NCI-H128 (cell line): Measurements from ENCODE around the gene UBAC2.

Source experiments
- DNase-seq: peaks from one replicate; lab custom pipeline; 2025; ENCODE audit not compliant: unreplicated experiment; lab: John Stamatoyannopoulos, UW

UBAC2 gene

DNA sequence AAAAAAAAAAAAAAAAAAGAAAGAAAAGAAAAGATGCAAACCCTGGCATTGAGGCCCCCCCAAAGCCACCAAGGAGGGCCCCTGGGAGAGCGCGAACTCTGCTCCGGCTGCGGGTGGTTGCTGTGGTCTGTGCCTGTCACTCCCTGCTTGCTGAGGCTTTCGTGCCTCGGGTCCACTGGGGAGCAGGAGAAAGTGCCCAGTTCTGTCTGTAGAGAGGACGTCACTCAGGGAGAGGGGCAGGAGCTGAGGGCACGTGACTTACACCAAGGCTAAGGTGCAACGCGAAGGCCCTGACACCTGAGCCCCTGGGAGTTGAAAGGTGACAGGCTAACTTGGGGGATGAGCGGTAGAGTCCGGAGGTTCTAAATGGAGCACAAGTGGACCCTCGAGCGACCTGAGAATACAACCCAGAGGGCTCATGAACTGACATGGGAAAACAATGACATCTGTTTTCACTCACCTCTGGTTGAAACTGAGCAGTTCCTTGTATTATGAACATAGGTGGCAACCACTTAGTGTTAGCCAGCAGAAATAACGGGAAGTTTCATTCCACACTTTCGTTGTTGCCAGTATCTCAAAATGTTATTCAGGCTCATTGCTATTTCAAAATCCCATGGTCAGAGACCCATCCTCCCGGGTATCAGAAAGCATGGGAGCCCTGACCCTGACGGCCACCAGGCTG is 231.4 kb downstream of the UBAC2 start:
- DNase-seq: no peak

DNA sequence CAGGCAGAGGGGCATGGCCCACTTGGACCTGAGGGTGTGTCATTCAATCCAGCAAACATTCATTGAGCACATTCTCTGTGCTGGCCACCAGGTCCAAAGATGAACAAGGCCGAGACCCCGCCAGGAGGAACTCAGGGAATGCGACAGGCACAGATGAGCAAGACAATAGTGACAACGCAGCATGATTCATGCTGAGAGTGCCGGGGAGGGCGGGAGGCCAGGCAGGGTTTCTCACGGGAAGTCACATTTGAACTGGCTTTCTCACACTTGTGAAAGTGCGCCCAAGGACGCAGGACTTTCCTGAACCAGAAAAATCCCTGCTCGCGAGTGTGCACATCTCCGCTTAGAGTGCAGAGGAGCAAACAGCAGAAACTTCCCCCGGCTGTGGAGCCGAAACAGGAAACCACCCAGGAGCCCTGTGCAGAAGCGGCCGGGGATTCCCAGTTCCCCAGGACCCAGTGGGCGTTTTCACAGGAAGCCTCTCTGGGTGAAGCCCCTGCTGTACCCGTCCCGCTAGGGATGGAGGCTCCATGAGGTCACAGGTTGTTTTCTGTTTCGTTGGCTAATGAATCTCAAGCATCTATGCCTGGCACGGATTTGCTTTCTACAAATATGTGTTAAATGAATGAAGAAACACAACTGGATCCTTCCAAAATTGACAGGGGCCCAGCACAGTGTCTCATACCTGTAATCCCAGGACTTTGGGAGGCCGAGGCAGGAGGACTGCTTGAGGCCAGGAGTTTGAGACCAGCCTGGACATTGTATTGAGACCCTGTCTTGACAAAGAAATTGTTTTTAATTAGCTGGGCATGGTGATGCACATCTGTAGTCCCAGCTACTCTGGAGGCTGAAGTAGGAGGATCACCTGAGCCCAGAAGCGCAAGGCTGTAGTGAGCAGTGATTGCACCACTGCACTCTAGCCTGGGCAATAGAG is 232.2 kb downstream of the UBAC2 start:
- DNase-seq: no peak

DNA sequence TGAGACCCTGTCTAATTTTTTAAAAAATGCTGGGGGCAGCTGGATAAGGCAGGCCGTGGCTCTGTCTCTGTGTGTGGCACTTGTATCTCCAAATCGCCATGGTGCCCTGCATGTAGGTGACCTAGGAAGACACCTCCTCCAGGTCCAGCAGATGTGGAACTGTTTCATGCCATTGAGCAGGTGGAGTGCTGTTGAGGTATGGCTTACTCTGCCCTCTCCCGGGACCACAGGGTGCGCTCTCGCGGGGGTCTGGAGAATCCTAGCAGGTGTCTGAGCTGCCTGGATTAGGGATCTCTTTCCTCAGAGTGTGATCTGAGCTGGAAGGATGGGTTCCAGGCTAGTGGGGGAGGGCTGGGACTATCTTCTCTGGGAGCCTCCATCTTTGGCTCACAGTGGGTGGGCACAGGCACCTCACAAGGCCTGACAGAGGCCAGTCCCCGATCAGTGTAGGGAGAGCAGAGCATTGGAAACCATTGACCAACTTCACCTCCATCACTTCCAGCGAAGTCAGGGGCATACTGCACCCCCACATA is 233.0 kb downstream of the UBAC2 start:
- no peak for DNase-seq

DNA sequence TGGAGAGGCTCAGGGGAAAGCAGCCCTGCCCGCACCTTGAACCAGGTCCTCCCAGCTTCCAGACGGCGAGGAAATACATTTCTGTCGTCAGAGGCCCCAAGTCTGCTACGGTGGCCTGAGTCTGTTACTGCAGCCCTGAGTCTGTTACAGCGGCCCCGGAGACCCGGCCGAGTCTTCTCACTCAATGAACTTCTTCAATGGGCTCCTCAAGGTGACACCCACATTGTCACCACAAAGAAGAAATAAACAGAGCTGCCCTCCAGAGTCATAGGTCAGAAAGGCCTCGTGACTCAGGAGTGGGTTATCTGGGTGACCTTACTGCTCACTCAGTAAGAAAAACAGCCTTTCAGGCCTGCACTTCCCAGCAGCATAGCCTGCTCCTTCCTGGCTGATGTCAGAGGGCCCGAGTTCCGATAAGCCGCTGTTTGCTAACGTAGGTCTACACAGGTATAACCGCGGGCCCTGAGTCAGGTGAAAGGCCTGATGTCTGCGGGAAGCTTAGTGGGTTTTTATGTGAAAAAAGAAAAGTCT is 233.7 kb downstream of the UBAC2 start:
- DNase-seq: no peak

DNA sequence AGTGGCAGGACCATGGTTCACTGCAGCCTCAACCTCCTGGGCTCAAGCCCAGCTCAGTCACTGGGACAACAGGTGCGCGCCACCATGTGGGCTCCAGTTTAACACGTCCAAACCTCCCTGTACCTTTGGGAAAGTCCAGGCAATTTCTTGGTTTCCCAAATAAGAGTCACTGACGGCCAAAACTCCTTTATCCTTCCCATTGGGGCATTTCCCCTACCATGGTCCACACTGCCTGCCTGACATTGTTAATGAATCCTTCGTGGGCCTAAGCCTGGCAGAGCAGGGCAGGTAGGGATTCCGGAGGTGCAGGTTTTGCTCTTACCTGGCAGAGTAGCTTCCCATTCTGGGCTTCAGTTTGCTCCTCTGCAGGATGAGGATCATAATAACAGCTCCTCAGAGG is 234.5 kb downstream of the UBAC2 start:
- DNase-seq: no peak

DNA sequence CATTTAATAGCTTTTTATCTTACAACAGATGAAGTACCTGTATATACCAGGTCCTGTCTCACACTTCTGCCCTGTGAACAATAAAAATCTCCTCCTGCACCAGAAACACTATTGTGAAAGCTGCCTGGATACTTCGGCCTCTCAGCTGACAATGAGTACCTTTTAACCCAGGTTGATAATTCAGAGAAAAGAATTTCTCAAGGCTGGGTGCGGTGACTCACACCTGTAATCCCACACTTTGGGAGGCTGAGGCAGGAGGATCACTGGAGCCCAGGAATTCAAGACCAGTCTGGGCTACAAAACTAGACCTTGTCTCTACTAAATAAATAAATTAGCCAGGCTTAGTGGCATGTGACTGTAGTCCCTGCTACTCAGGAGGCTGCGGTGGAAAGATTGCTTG is 235.3 kb downstream of the UBAC2 start:
- DNase-seq: no peak
